MCF 10A (cell line): ENCODE results near the gene TMEM151B. TPM values are rescaled to one million over a fixed set of nuclear protein-coding genes. Genes with fewer than 3 reads are reported as not detected.
A peak's percentile ranks its signal among the peaks of the same experiment; 100 is the strongest.
"Not testable (repeated sequence)": the region's sequence is repeated elsewhere in the genome, so short reads cannot be mapped to it uniquely, and the experiment has no call there.

Experiments
- BruUV-seq: library from RNA; stranded (reverse); fragments of 400-500 nt; replicated peaks from 2 replicates; lab custom pipeline; 2021; lab: Mats Ljungman, UMichigan
- CTCF ChIA-PET: fragments of 300-600 bp; sonication (Branson Sonifier 250); formaldehyde crosslinking; extraction: SDS; loops from one replicate; lab custom pipeline; 2021; ENCODE audit warnings: antibody characterized with exemption, inconsistent platforms; lab: Yijun Ruan, JAX
- POLR2A ChIA-PET: fragments of 300-600, 350-650 bp; sonication (Branson Sonifier 250); formaldehyde crosslinking; extraction: SDS; loops from one replicate; lab custom pipeline; 2020; ENCODE audit warnings: antibody characterized with exemption, inconsistent platforms; lab: Yijun Ruan, JAX
- DNase-seq: peaks from one replicate; pipeline ENCODE4 v3.0.0-alpha.2; 2018; ENCODE audit not compliant: unreplicated experiment
- H3K27ac Mint-ChIP-seq: one replicate; pipeline ENCODE4 v1.8.0; 2022; ENCODE audit warnings: mild to moderate bottlenecking, low read depth, mixed read lengths; ENCODE audit not compliant: unreplicated experiment
- H3K27me3 Mint-ChIP-seq: one replicate; pipeline ENCODE4 v1.8.0; 2022; ENCODE audit warnings: mixed read lengths; ENCODE audit not compliant: insufficient read depth, unreplicated experiment
- H3K36me3 Mint-ChIP-seq: one replicate; pipeline ENCODE4 v1.8.0; 2022; ENCODE audit warnings: mild to moderate bottlenecking, moderate library complexity, mixed read lengths; ENCODE audit not compliant: insufficient read depth, unreplicated experiment
- H3K4me1 Mint-ChIP-seq: one replicate; pipeline ENCODE4 v1.8.0; 2022; ENCODE audit warnings: mixed read lengths; ENCODE audit not compliant: insufficient read depth, unreplicated experiment
- H3K4me3 Mint-ChIP-seq: one replicate; pipeline ENCODE4 v1.8.0; 2022; ENCODE audit warnings: mild to moderate bottlenecking, moderate library complexity, mixed read lengths; ENCODE audit not compliant: unreplicated experiment
- H3K9me3 Mint-ChIP-seq: one replicate; pipeline ENCODE4 v1.8.0; 2022; ENCODE audit warnings: mixed read lengths; ENCODE audit not compliant: unreplicated experiment
- CTCF ChIP-seq: fragments of 200-600 bp; IDR thresholded peaks from one replicate; pipeline ENCODE4 v1.8.0; 2022; ENCODE audit warnings: antibody characterized with exemption, mild to moderate bottlenecking; ENCODE audit not compliant: unreplicated experiment
- intact Hi-C: fragments of 100-400 bp; cut with micrococcal nuclease; formaldehyde crosslinking; loops from 2 replicates; pipeline ENCODE4 v1.14.1; 2022
- total RNA-seq: library from RNA; stranded (reverse); gene quantifications from 2 replicates; pipeline ENCODE4 v1.2.3, GENCODE V29; 2022

TMEM151B gene
- total RNA-seq, 1 experiment from 2014 or later, result not detected

DNA sequence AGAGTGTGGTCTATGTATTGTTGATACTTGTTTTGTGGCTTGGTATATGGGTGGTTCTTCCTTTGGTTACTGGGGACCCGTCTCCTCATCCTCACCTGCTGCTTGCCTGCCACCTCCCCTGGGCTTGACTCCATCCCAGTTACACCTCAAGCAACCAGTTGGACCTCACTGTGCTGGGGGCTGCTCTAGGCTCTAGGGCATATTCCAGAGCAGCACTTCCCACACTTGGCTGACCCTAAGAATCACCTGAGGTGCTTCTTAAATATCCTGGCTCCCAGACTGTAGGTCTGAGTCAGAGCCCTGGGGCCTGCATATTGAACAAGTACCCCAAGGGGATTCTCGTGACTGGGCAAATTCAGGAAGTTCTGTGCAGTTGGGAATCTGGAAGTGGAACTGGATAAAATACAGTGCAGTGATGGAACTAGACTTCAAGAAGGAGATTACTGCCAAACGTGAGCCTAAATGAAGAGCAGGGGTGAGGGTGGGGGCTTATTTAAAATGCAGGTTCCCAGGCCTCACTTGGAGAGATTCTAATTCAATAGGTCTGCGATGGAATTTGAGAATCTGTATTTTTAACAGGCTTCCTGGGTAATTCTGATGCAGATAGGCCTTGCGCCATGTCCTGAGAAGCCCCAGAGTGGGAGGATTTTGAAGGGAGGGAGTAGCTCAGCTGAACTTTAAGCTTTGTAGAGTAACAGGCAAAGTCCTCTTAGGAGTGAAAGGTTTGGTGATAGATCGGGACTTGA lies 79.8 kb downstream of the TMEM151B start:
- H3K9me3 Mint-ChIP-seq, result no peaks in the 10 kb centered on the region
- POLR2A ChIA-PET, result no interaction called here
- no peaks in the 10 kb centered on the region for H3K36me3 Mint-ChIP-seq
- H3K4me3 Mint-ChIP-seq, result no peak overlapping the region
- TF ChIP-seq CTCF, result no peak
- no peak for DNase-seq
- CTCF ChIA-PET, result interaction anchor here (0.6 kb wide), 1 partner anchor 13 kb away, joined by 3 read pairs; no protein-coding TSS in a partner anchor
- H3K27me3 Mint-ChIP-seq, result peaks cover 3% of the 10 kb centered on the region
- BruUV-seq, result no TSS peak
- H3K4me1 Mint-ChIP-seq, result no peaks in the 10 kb centered on the region
- intact Hi-C loops, result no loop called here
- H3K27ac Mint-ChIP-seq, result no peak overlapping the region

GRCh38 chr6:44350650-44350994 lies 80.4 kb downstream of the TMEM151B start:
- POLR2A ChIA-PET, BruUV-seq, H3K27me3 Mint-ChIP-seq, H3K4me3 Mint-ChIP-seq, DNase-seq, H3K9me3 Mint-ChIP-seq, H3K4me1 Mint-ChIP-seq, intact Hi-C loops, H3K27ac Mint-ChIP-seq, H3K36me3 Mint-ChIP-seq: not testable (repeated sequence)
- CTCF ChIA-PET, result interaction anchor here (0.6 kb wide), 1 partner anchor 14 kb away, joined by 3 read pairs; no protein-coding TSS in a partner anchor

GRCh38 chr6:44352259-44352658 lies 82.0 kb downstream of the TMEM151B start:
- Mint-ChIP-seq H3K27ac (no peak overlapping the region), H3K27me3 (peaks cover 19% of the 10 kb centered on the region)

GRCh38 chr6:44353336-44353735 lies 83.1 kb downstream of the TMEM151B start:
- H3K4me3 Mint-ChIP-seq, result no peak overlapping the region
- peaks cover 29% of the 10 kb centered on the region for H3K27me3 Mint-ChIP-seq
- no peaks in the 10 kb centered on the region for H3K36me3 Mint-ChIP-seq
- CTCF ChIA-PET, result interaction anchor here (0.6 kb wide), 1 partner anchor 16 kb away, joined by 6 read pairs; no protein-coding TSS in a partner anchor
- TF ChIP-seq CTCF, result no peak
- peak; percentile 13 for DNase-seq
- no peak overlapping the region for H3K27ac Mint-ChIP-seq
- POLR2A ChIA-PET, result no interaction called here
- H3K9me3 Mint-ChIP-seq, result no peaks in the 10 kb centered on the region
- no TSS peak for BruUV-seq
- intact Hi-C loops, result no loop called here
- no peaks in the 10 kb centered on the region for H3K4me1 Mint-ChIP-seq

More at GRCh38 chr6:44352259-44352658, 82.0 kb downstream of the TMEM151B start:
- DNase-seq, result no peak
- BruUV-seq, result no TSS peak
- H3K4me1 Mint-ChIP-seq, result no peaks in the 10 kb centered on the region
- H3K4me3 Mint-ChIP-seq, result no peak overlapping the region
- TF ChIP-seq CTCF, result no peak
- H3K36me3 Mint-ChIP-seq, result no peaks in the 10 kb centered on the region
- CTCF ChIA-PET, result no interaction called here
- intact Hi-C loops, result no loop called here
- POLR2A ChIA-PET, result no interaction called here
- H3K9me3 Mint-ChIP-seq, result no peaks in the 10 kb centered on the region
